ENCODE measurements around the gene RHOD. TPM values are rescaled to one million over a fixed set of nuclear protein-coding genes. Genes with fewer than 3 reads are reported as not detected.

The RHOD gene
- polyA plus RNA-seq, 1 experiment, result 12.9 TPM

DNA sequence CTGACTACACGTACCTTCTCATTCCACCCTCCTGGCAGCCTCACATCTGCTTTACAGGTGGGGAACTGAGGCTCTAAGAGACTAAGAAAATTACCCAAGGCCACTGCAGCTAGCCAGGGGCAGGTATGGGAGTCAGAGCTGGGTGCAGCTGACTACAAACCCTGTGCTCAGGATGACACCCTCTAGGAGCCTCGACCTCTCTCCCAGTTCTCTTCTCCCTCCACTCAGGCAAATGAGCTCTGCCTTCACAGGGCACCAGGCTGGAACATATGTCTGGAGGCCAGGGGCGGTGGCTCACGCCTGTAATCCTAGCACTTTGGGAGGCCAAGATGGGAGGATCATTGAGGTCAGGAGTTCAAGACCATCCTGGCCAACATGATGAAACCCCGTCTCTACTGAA, 29.7 kb upstream of the RHOD start:
- H3K9me3 ChIP-seq (ENCODE audit: control insufficient read depth, insufficient read depth, low read length), result no peaks in the 10 kb centered on the region
- H3K27ac ChIP-seq (ENCODE audit: low read depth, low read length), result no peak overlapping the region
- H3K4me3 ChIP-seq (ENCODE audit: low read depth, low read length), result no peak overlapping the region
- POLR2A ChIA-PET, result interaction anchor here (1.8 kb wide), 1 partner anchor 171 kb away, joined by 4 read pairs; no protein-coding TSS in a partner anchor
- peaks cover 2% of the 10 kb centered on the region for H3K27me3 ChIP-seq (ENCODE audit: control insufficient read depth, insufficient read depth, low read length)
- no peak for TF ChIP-seq CTCF (IDR thresholded peaks at IDR 0.05; ENCODE audit: low read depth, low read length)
- no peak for DNase-seq (ENCODE audit: low read depth, low spot score)
- CTCF ChIA-PET, result no interaction called here

DNA sequence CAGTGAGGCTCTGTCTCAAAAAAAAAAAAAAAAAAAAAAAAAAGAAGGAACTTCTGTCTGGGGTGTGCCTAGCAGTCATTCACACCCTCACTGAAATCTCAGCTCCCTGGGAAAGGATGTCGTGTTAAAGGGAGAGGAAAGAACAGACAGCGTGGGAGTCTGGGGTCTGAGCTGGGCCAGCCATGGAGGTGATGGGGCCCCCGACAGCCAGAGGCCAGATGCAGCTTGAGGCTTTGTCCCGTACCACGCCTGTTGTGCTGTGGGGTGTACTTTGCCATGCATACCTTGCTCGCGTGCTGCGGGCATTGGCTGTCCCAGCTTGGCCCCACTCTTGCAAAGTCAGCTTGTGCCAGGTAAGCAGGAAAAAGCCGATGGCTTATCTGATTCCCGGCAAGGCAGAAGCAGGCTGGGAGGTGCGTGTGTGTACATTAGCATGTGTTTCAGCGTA, 29.1 kb upstream of the RHOD start:
- CTCF ChIA-PET, result no interaction called here
- POLR2A ChIA-PET, result interaction anchor here (1.8 kb wide), 1 partner anchor 172 kb away, joined by 4 read pairs; no protein-coding TSS in a partner anchor

GRCh38 chr11:67027943-67028542, 28.6 kb upstream of the RHOD start:
- H3K9me3 ChIP-seq (ENCODE audit: control insufficient read depth, insufficient read depth, low read length), result no peaks in the 10 kb centered on the region
- H3K4me3 ChIP-seq (ENCODE audit: low read depth, low read length), result no peak overlapping the region
- DNase-seq (ENCODE audit: low read depth, low spot score), result no peak
- H3K27ac ChIP-seq (ENCODE audit: low read depth, low read length), result no peak overlapping the region
- ChIA-PET POLR2A (no interaction called here), CTCF (no interaction called here)
- TF ChIP-seq CTCF (IDR thresholded peaks at IDR 0.05; ENCODE audit: low read depth, low read length), result no peak
- peaks cover 2% of the 10 kb centered on the region for H3K27me3 ChIP-seq (ENCODE audit: control insufficient read depth, insufficient read depth, low read length)

More for the DNA sequence above, 29.1 kb upstream of the RHOD start:
- Histone ChIP-seq H3K27ac (ENCODE audit: low read depth, low read length) (no peak overlapping the region), H3K9me3 (ENCODE audit: control insufficient read depth, insufficient read depth, low read length) (no peaks in the 10 kb centered on the region), H3K4me3 (ENCODE audit: low read depth, low read length) (no peak overlapping the region), H3K27me3 (ENCODE audit: control insufficient read depth, insufficient read depth, low read length) (peaks cover 2% of the 10 kb centered on the region)
- no peak for DNase-seq (ENCODE audit: low read depth, low spot score)
- no peak for TF ChIP-seq CTCF (IDR thresholded peaks at IDR 0.05; ENCODE audit: low read depth, low read length)

GRCh38 chr11:67029146-67029545, 27.5 kb upstream of the RHOD start:
- peaks cover 2% of the 10 kb centered on the region for H3K27me3 ChIP-seq (ENCODE audit: control insufficient read depth, insufficient read depth, low read length)
- H3K9me3 ChIP-seq (ENCODE audit: control insufficient read depth, insufficient read depth, low read length), result no peaks in the 10 kb centered on the region
- no peak overlapping the region for H3K27ac ChIP-seq (ENCODE audit: low read depth, low read length)
- DNase-seq (ENCODE audit: low read depth, low spot score), result no peak
- ChIA-PET POLR2A (interaction anchor here (0.6 kb wide), 1 partner anchor 197 kb away, joined by 3 read pairs; no protein-coding TSS in a partner anchor), CTCF (no interaction called here)
- H3K4me3 ChIP-seq (ENCODE audit: low read depth, low read length), result no peak overlapping the region
- no peak for TF ChIP-seq CTCF (IDR thresholded peaks at IDR 0.05; ENCODE audit: low read depth, low read length)

- no peak for TF ChIP-seq CTCF (IDR thresholded peaks at IDR 0.05; ENCODE audit: low read depth, low read length)
- H3K27me3 ChIP-seq (ENCODE audit: control insufficient read depth, insufficient read depth, low read length), result peaks cover 2% of the 10 kb centered on the region
- no peaks in the 10 kb centered on the region for H3K9me3 ChIP-seq (ENCODE audit: control insufficient read depth, insufficient read depth, low read length)
- CTCF ChIA-PET, result interaction anchor here (0.6 kb wide), 1 partner anchor 10 kb away, joined by 6 read pairs; no protein-coding TSS in a partner anchor
- DNase-seq (ENCODE audit: low read depth, low spot score), result no peak
- H3K27ac ChIP-seq (ENCODE audit: low read depth, low read length), result no peak overlapping the region
- POLR2A ChIA-PET, result interaction anchor here (0.5 kb wide), 1 partner anchor 39 kb away, joined by 3 read pairs; no protein-coding TSS in a partner anchor
- no peak overlapping the region for H3K4me3 ChIP-seq (ENCODE audit: low read depth, low read length)
Measured at GRCh38 chr11:67030976-67031375, 25.7 kb upstream of the RHOD start.

Measured in AG04450 (cell line).